Fibroblast of peridontal ligament (primary cell): ENCODE measurements around the gene SLC38A1.
"Not testable (repeated sequence)": the region's sequence is repeated elsewhere in the genome, so short reads cannot be mapped to it uniquely, and the experiment has no call there.

ENCODE experiments used
- DNase-seq: peaks from one replicate; pipeline ENCODE4 v3.0.0-alpha.2; 2010; ENCODE audit errors: extremely low read depth

Gene SLC38A1

GRCh38 chr12:46264057-46264456, 4.8 kb downstream of the SLC38A1 start:
- DNase-seq, result no peak

- no peak for DNase-seq
These were observed 5.5 kb downstream of the SLC38A1 start for GRCh38 chr12:46263140-46264016.

- DNase-seq, result no peak
These were observed 7.2 kb downstream of the SLC38A1 start for GRCh38 chr12:46261646-46262045.

GRCh38 chr12:46260913-46261476, 7.8 kb downstream of the SLC38A1 start:
- DNase-seq, result no peak

- peak; percentile 69 for DNase-seq
These were observed 8.5 kb downstream of the SLC38A1 start for GRCh38 chr12:46260124-46260912.

GRCh38 chr12:46259713-46260112, 9.1 kb downstream of the SLC38A1 start:
- DNase-seq, result no peak

GRCh38 chr12:46259071-46259470, 9.8 kb downstream of the SLC38A1 start:
- no peak for DNase-seq

GRCh38 chr12:46258129-46258528, 10.7 kb downstream of the SLC38A1 start:
- DNase-seq, result no peak

GRCh38 chr12:46256942-46257341, 11.9 kb downstream of the SLC38A1 start:
- no peak for DNase-seq

GRCh38 chr12:46253544-46254162, 15.2 kb downstream of the SLC38A1 start:
- DNase-seq, result no peak

GRCh38 chr12:46251994-46252393, 16.8 kb downstream of the SLC38A1 start:
- DNase-seq, result not testable (repeated sequence)

- DNase-seq, result not testable (repeated sequence)
These were observed 18.9 kb downstream of the SLC38A1 start for GRCh38 chr12:46249960-46250359.

GRCh38 chr12:46246021-46246700, 22.7 kb downstream of the SLC38A1 start:
- DNase-seq, result no peak

- no peak for DNase-seq
These were observed 23.8 kb downstream of the SLC38A1 start for GRCh38 chr12:46244997-46245396.

- DNase-seq, result no peak
These were observed 24.4 kb downstream of the SLC38A1 start for GRCh38 chr12:46244273-46244915.

- no peak for DNase-seq
These were observed 26.3 kb downstream of the SLC38A1 start for GRCh38 chr12:46242569-46242968.

GRCh38 chr12:46240436-46240835, 28.4 kb downstream of the SLC38A1 start:
- DNase-seq, result no peak

GRCh38 chr12:46238821-46239220, 30.0 kb downstream of the SLC38A1 start:
- no peak for DNase-seq

GRCh38 chr12:46237371-46238045, 31.3 kb downstream of the SLC38A1 start:
- DNase-seq, result no peak

- DNase-seq, result no peak
These were observed 34.8 kb downstream of the SLC38A1 start for GRCh38 chr12:46234000-46234399.
